Measurements from ENCODE around the gene TNFRSF1A.
A peak's percentile ranks its signal among the peaks of the same experiment; 100 is the strongest.

Gene TNFRSF1A

GRCh38 chr12:6382982-6383381 lies 41.1 kb upstream of the TNFRSF1A start:
- peaks cover 38% of the 10 kb centered on the region for H3K27me3 ChIP-seq (ENCODE audit: low read depth, low read length)
- H3K79me2 ChIP-seq (ENCODE audit: low read length) = no peaks in the 10 kb centered on the region
- H3K9ac ChIP-seq (ENCODE audit: low read length) = no peak overlapping the region
- H4K20me1 ChIP-seq (ENCODE audit: insufficient read depth, low read length) = no peaks in the 10 kb centered on the region
- no peak overlapping the region for H3K4me3 ChIP-seq (ENCODE audit: low read length)
- H3K27ac ChIP-seq (ENCODE audit: low read length) = no peak overlapping the region
- no peaks in the 10 kb centered on the region for H3K9me3 ChIP-seq (ENCODE audit: insufficient read depth, low read length)
- TF ChIP-seq EZH2phosphoT487 (IDR thresholded peaks at IDR 0.05; ENCODE audit: low read depth) = no peak
- TF ChIP-seq CTCF (IDR thresholded peaks at IDR 0.05; ENCODE audit: low read depth, low read length) = no peak
- no peak overlapping the region for H2AFZ ChIP-seq (ENCODE audit: low read depth, low read length)
- peaks cover 5% of the 10 kb centered on the region; the same call in 1 of the 2 replicates for H3K4me1 ChIP-seq (ENCODE audit: low read length)
- H3K36me3 ChIP-seq (replicated peaks; ENCODE audit: low read depth, low read length) = no peaks in the 10 kb centered on the region
- H3K4me2 ChIP-seq (ENCODE audit: low read length) = no peak overlapping the region

- no peak overlapping the region for H3K27ac ChIP-seq (ENCODE audit: low read length)
- H3K4me2 ChIP-seq (ENCODE audit: low read length) = no peak overlapping the region
- no peak overlapping the region for H2AFZ ChIP-seq (ENCODE audit: low read depth, low read length)
These were observed 40.5 kb upstream of the TNFRSF1A start for GRCh38 chr12:6382371-6382770.

GRCh38 chr12:6380141-6381121 lies 38.6 kb upstream of the TNFRSF1A start:
- no peaks in the 10 kb centered on the region for H3K9me3 ChIP-seq (ENCODE audit: insufficient read depth, low read length)
- peaks cover 41% of the 10 kb centered on the region for H3K27me3 ChIP-seq (ENCODE audit: low read depth, low read length)
- no peaks in the 10 kb centered on the region for H3K79me2 ChIP-seq (ENCODE audit: low read length)
- H3K36me3 ChIP-seq (replicated peaks; ENCODE audit: low read depth, low read length) = no peaks in the 10 kb centered on the region
- H4K20me1 ChIP-seq (ENCODE audit: insufficient read depth, low read length) = no peaks in the 10 kb centered on the region
- H3K27ac ChIP-seq (ENCODE audit: low read length) = no peak overlapping the region
- peaks cover 5% of the 10 kb centered on the region; the same call in 1 of the 2 replicates for H3K4me1 ChIP-seq (ENCODE audit: low read length)
- H2AFZ ChIP-seq (ENCODE audit: low read depth, low read length) = no peak overlapping the region
- no peak overlapping the region for H3K9ac ChIP-seq (ENCODE audit: low read length)
- H3K4me2 ChIP-seq (ENCODE audit: low read length) = no peak overlapping the region
- TF ChIP-seq CTCF (IDR thresholded peaks at IDR 0.05; ENCODE audit: low read depth, low read length) (no peak), EZH2phosphoT487 (IDR thresholded peaks at IDR 0.05; ENCODE audit: low read depth) (no peak)
- H3K4me3 ChIP-seq (ENCODE audit: low read length) = no peak overlapping the region

More at GRCh38 chr12:6382371-6382770, 40.5 kb upstream of the TNFRSF1A start:
- H3K4me3 ChIP-seq (ENCODE audit: low read length) = no peak overlapping the region
- H3K9me3 ChIP-seq (ENCODE audit: insufficient read depth, low read length) = no peaks in the 10 kb centered on the region
- H3K36me3 ChIP-seq (replicated peaks; ENCODE audit: low read depth, low read length) = no peaks in the 10 kb centered on the region
- H3K4me1 ChIP-seq (ENCODE audit: low read length) = peaks cover 5% of the 10 kb centered on the region; the same call in 1 of the 2 replicates
- H3K9ac ChIP-seq (ENCODE audit: low read length) = no peak overlapping the region
- H4K20me1 ChIP-seq (ENCODE audit: insufficient read depth, low read length) = no peaks in the 10 kb centered on the region
- H3K79me2 ChIP-seq (ENCODE audit: low read length) = no peaks in the 10 kb centered on the region
- TF ChIP-seq CTCF (IDR thresholded peaks at IDR 0.05; ENCODE audit: low read depth, low read length) = no peak
- no peak for TF ChIP-seq EZH2phosphoT487 (IDR thresholded peaks at IDR 0.05; ENCODE audit: low read depth)
- H3K27me3 ChIP-seq (ENCODE audit: low read depth, low read length) = peaks cover 36% of the 10 kb centered on the region

GRCh38 chr12:6378709-6379472 lies 37.0 kb upstream of the TNFRSF1A start:
- H3K4me1 ChIP-seq (ENCODE audit: low read length) = peaks cover 5% of the 10 kb centered on the region; the same call in 1 of the 2 replicates
- peak overlapping the region; percentile 15 for H3K4me2 ChIP-seq (ENCODE audit: low read length)
- H3K9me3 ChIP-seq (ENCODE audit: insufficient read depth, low read length) = no peaks in the 10 kb centered on the region
- TF ChIP-seq CTCF (IDR thresholded peaks at IDR 0.05; ENCODE audit: low read depth, low read length) = no peak
- no peak for TF ChIP-seq EZH2phosphoT487 (IDR thresholded peaks at IDR 0.05; ENCODE audit: low read depth)
- H2AFZ ChIP-seq (ENCODE audit: low read depth, low read length) = no peak overlapping the region
- no peaks in the 10 kb centered on the region for H4K20me1 ChIP-seq (ENCODE audit: insufficient read depth, low read length)
- no peaks in the 10 kb centered on the region for H3K79me2 ChIP-seq (ENCODE audit: low read length)
- H3K4me3 ChIP-seq (ENCODE audit: low read length) = no peak overlapping the region
- H3K36me3 ChIP-seq (replicated peaks; ENCODE audit: low read depth, low read length) = no peaks in the 10 kb centered on the region
- H3K27me3 ChIP-seq (ENCODE audit: low read depth, low read length) = peaks cover 54% of the 10 kb centered on the region
- no peak overlapping the region for H3K9ac ChIP-seq (ENCODE audit: low read length)
- H3K27ac ChIP-seq (ENCODE audit: low read length) = no peak overlapping the region
